Activated T-cell treated with anti-CD3 and anti-CD28 coated beads for 48 hours (primary cell): ENCODE data around the gene LRP3.
"Not testable (repeated sequence)": the region's sequence is repeated elsewhere in the genome, so short reads cannot be mapped to it uniquely, and the experiment has no call there.

ENCODE experiments used
- DNase-seq: peaks from one replicate; pipeline ENCODE4 v3.0.0-alpha.2; 2020; ENCODE audit warnings: low read depth

Gene LRP3

GRCh38 chr19:33202546-33203507 is 8.7 kb downstream of the LRP3 start:
- no peak for DNase-seq

GRCh38 chr19:33203529-33203928 is 9.4 kb downstream of the LRP3 start:
- no peak for DNase-seq

- no peak for DNase-seq
Measured at GRCh38 chr19:33204136-33204973, 10.2 kb downstream of the LRP3 start.

GRCh38 chr19:33205110-33205509 is 11.0 kb downstream of the LRP3 start:
- no peak for DNase-seq

- no peak for DNase-seq
Measured at GRCh38 chr19:33205531-33206260, 11.6 kb downstream of the LRP3 start.

GRCh38 chr19:33206261-33207039 is 12.3 kb downstream of the LRP3 start:
- DNase-seq, result no peak

- no peak for DNase-seq
Measured at GRCh38 chr19:33207040-33207620, 13.0 kb downstream of the LRP3 start.

- DNase-seq, result no peak
Measured at GRCh38 chr19:33207903-33208302, 13.8 kb downstream of the LRP3 start.

GRCh38 chr19:33208371-33208895 is 14.3 kb downstream of the LRP3 start:
- DNase-seq, result no peak

- DNase-seq, result no peak
Measured at GRCh38 chr19:33208904-33209849, 15.0 kb downstream of the LRP3 start.

- not testable (repeated sequence) for DNase-seq
Measured at GRCh38 chr19:33209850-33210230, 15.7 kb downstream of the LRP3 start.

GRCh38 chr19:33210266-33210940 is 16.3 kb downstream of the LRP3 start:
- DNase-seq, result no peak

- no peak for DNase-seq
Measured at GRCh38 chr19:33211794-33212435, 17.8 kb downstream of the LRP3 start.

GRCh38 chr19:33212436-33213172 is 18.5 kb downstream of the LRP3 start:
- no peak for DNase-seq

- no peak for DNase-seq
Measured at GRCh38 chr19:33214596-33214995, 20.5 kb downstream of the LRP3 start.

GRCh38 chr19:33215438-33216197 is 21.5 kb downstream of the LRP3 start:
- DNase-seq, result no peak

GRCh38 chr19:33216198-33216830 is 22.2 kb downstream of the LRP3 start:
- DNase-seq, result no peak
